IPS-15b (cell line): ENCODE results near the gene GKN2.

Experiments
- H3K27me3 ChIP-seq: one replicate; pipeline ENCODE4 v1.6.1; 2013; ENCODE audit warnings: low read length; ENCODE audit not compliant: control insufficient read depth, insufficient read depth
- H3K36me3 ChIP-seq: one replicate; pipeline ENCODE4 v1.6.1; 2013; ENCODE audit warnings: low read length; ENCODE audit not compliant: control insufficient read depth, insufficient read depth
- H3K4me1 ChIP-seq: one replicate; pipeline ENCODE4 v1.6.1; 2013; ENCODE audit warnings: mild to moderate bottlenecking, low read length; ENCODE audit not compliant: control insufficient read depth, insufficient read depth
- H3K4me3 ChIP-seq: one replicate; pipeline ENCODE4 v1.5.1; 2013; ENCODE audit warnings: low read depth, low read length
- H3K9ac ChIP-seq: one replicate; pipeline ENCODE4 v1.6.1; 2013; ENCODE audit warnings: low read depth, mild to moderate bottlenecking, low read length
- H3K9me3 ChIP-seq: one replicate; pipeline ENCODE4 v1.6.1; 2013; ENCODE audit warnings: mild to moderate bottlenecking, low read length; ENCODE audit not compliant: control insufficient read depth, insufficient read depth

The GKN2 gene

DNA sequence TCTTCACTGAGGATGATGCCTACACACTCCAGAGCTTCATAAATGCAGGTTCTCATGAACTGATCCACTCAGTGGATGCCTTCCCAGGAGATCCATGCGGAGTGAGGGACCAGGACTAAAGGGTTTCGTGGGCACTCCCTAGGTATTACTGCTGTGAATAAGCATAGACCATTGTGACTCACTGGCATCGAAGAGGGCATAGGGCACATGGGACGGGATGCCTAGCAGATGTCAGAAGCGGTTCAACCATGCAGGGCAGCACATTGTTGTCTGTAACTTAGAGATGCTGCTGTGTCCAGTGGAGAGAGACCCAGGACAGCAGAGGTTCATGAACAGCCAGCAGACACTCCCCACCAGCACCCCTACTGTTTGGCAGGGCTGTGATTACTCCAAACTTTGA is 17.2 kb downstream of the GKN2 start:
- Histone ChIP-seq H3K4me1 (no peaks in the 10 kb centered on the region), H3K27me3 (peaks cover 3% of the 10 kb centered on the region), H3K9ac (no peak overlapping the region), H3K4me3 (no peak overlapping the region), H3K36me3 (no peaks in the 10 kb centered on the region), H3K9me3 (no peaks in the 10 kb centered on the region)

DNA sequence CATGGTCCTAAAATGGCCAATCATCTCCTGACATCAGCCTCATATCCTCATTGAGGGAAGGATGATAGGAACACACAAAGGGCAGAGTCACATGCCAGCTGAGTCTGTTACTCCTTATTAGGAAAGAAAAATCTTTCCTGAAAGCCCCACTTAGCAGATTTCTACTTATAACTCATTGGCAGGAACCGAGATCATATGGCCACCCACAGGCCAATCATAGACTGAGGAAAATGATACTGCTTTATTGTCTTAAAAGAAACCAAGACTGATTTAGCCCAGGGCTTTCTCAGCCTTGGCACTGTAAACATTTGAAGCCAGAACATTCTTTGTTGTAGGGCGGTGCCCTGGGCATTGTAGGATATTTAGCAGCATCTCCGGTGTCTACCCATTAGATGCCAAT is 18.7 kb downstream of the GKN2 start:
- Histone ChIP-seq H3K9ac (no peak overlapping the region), H3K27me3 (peaks cover 3% of the 10 kb centered on the region), H3K4me1 (no peaks in the 10 kb centered on the region), H3K4me3 (no peak overlapping the region), H3K9me3 (no peaks in the 10 kb centered on the region), H3K36me3 (no peaks in the 10 kb centered on the region)

DNA sequence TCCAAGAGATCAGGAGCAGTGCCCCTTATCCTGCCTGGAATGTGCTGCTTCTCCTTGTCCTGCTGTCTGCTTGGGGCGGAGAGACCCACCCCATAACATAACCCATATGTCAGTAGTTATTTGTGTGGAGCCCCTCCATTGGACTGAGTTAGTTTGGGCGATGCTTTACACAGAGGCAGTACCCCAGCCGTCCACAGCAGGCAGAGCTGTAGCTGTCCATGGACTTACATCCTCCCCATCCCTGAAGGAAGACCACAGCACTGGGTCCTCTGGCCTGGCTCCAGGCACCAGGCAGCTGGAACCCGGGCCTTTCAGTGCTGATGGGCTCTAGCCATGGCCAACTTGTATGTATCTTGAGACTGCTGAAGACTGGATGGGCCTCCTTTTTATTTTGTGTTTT is 20.3 kb downstream of the GKN2 start:
- Histone ChIP-seq H3K36me3 (no peaks in the 10 kb centered on the region), H3K27me3 (peaks cover 3% of the 10 kb centered on the region), H3K9ac (no peak overlapping the region), H3K4me3 (no peak overlapping the region), H3K4me1 (no peaks in the 10 kb centered on the region), H3K9me3 (no peaks in the 10 kb centered on the region)

DNA sequence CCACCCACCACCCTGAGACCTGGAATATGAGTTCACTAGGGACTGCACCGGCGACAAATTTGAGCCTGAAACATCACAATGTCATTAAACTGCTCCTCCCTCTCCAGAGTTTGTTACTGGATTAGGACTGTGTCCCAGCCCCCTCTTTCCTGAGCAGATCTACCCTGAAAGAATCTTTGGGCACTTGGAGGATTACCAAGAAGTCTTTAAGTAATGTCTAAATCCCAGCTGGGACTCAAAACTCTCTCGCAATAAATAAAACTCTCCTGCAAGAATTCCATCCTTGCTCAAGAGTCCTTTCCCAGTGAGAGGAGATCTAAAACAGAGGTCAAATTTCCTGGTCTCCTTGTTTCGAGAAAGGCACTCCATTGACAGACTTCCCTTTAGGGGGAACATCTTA is 20.9 kb downstream of the GKN2 start:
- no peak overlapping the region for H3K9ac ChIP-seq

DNA sequence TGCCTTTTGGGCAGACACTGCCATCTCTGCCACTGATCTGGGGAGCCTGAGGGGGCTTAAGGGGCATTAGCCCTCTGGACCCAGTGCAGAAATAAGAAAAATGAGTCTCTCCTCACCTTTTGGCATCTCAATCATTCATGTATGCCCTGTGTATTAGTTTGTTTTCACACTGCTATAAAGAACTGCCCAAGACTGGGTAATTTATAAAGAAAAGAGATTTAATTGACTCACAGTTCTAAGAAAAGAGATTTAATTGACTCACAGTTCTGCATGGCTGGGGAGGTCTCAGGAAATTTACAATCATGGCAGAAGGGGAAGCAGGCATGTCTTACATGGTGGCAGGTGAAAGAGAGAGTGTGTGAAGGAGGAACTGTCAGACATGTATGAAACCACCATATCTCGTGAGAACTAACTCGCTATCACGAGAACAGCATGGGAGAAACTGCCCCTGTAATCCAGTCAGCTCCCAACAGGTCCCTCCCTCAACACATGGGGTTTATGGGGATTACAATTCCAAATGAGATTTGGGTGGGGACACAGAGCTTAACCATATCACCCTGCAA is 21.5 kb downstream of the GKN2 start:
- no peaks in the 10 kb centered on the region for H3K36me3 ChIP-seq
- no peak overlapping the region for H3K4me3 ChIP-seq
- peaks cover 3% of the 10 kb centered on the region for H3K27me3 ChIP-seq
- H3K4me1 ChIP-seq: no peaks in the 10 kb centered on the region
- no peaks in the 10 kb centered on the region for H3K9me3 ChIP-seq
- no peak overlapping the region for H3K9ac ChIP-seq

More for the DNA sequence above, 20.9 kb downstream of the GKN2 start:
- Histone ChIP-seq H3K27me3 (peaks cover 3% of the 10 kb centered on the region), H3K36me3 (no peaks in the 10 kb centered on the region), H3K4me1 (no peaks in the 10 kb centered on the region), H3K9me3 (no peaks in the 10 kb centered on the region), H3K4me3 (no peak overlapping the region)

DNA sequence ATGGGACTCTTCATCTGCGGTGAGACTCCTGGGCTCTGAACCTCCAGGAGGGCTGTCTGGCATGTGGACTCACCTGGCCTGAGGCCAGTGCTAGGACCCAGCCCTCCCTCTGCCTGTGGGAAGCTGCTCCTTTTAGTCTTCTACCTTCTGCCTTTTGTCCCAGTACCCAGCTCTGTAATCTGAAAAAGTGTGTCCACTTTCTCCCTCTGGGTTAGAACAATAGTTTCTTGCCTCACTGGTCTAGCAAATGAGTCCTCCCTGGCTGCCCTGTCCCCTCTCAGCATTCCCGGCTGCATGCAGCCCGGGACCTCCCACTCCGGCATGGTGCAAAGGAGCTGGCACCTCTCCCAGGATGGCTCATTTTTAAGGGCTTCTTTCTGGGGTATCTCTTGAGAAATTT is 25.9 kb downstream of the GKN2 start:
- Histone ChIP-seq H3K9me3 (no peaks in the 10 kb centered on the region), H3K4me1 (no peaks in the 10 kb centered on the region), H3K27me3 (no peaks in the 10 kb centered on the region), H3K36me3 (no peaks in the 10 kb centered on the region), H3K9ac (no peak overlapping the region), H3K4me3 (no peak overlapping the region)

DNA sequence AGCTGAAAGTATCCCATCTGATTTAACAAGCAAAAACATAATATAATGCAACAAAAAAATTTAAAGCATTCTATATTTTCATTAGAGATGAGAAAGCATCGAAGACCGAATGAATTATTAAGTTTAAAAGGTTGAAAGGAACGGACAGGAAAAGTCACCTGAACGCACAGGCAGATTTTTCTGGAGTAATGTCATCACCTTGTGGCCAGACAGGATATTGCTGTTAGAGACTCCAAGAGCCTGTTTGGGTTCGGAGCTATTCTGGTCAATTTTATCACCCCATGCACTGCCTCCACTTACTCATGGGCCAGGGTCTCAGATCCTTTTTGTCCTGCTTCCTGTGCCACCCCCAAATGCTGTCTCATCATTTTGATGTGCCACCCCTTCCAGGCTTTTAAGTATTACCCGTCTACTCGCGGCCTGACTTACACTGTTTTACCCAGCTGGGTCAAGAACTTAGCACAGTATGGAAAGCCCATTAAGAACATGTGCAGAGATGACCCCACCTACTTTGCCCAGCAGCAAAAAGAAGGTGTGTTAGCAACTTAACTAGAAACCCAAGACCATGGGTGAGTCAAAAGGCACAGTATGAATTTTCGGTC is 27.3 kb downstream of the GKN2 start:
- Histone ChIP-seq H3K27me3 (no peaks in the 10 kb centered on the region), H3K4me1 (no peaks in the 10 kb centered on the region), H3K4me3 (no peak overlapping the region), H3K9ac (no peak overlapping the region), H3K9me3 (no peaks in the 10 kb centered on the region), H3K36me3 (no peaks in the 10 kb centered on the region)

DNA sequence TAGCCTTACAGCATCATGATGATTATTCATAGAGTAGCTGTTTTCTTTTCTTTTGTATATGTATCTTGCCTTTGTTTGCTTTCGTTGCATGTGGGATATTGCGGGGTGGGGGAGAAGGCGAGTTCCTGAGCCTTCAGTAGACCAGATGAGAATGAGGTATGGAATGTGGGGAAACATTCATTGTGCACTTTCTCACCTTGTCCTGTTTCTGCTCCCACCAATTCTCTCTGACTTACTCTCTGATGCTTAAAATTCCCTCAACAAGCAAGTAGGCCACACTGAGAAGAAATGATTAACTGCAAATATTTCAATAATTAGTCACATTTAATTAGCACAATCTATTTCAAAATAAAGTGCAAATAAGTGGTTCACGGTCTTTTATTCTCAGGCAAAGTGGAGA is 31.0 kb downstream of the GKN2 start:
- H3K36me3 ChIP-seq: no peaks in the 10 kb centered on the region
- no peak overlapping the region for H3K9ac ChIP-seq
- no peaks in the 10 kb centered on the region for H3K27me3 ChIP-seq
- no peak overlapping the region for H3K4me3 ChIP-seq
- no peaks in the 10 kb centered on the region for H3K4me1 ChIP-seq
- H3K9me3 ChIP-seq: no peaks in the 10 kb centered on the region

DNA sequence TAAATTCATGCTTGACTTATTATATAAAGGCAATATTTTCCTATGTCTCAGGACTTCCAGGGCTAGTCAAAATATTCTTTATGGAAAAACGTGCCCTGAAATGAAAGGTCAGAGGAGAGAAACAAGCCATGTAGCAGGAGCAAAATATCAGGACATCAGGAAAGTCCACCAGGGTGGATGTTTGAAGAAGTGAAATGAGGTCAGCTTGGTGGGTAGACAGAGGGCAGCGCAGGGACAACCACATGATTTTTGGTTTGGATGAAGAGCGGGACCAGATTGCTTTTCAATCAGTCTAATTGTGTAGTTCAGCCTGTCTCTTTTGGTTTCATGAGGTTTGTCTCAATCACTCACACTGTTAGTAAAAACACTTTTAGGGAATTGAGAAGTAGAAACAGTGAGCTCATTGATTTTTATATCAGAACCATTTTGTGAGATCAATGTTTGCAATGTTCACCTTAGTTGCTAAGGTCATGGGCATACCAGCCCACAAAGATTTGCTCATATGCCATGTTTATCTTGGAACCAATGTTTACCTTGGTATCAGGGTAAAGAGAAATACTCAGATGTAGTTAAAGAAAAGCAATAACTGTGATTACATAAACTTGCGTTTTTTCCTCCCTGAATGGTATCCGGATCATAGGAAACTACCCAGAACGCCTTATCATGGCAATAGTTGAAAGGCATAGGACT is 32.1 kb downstream of the GKN2 start:
- Histone ChIP-seq H3K27me3 (no peaks in the 10 kb centered on the region), H3K4me3 (no peak overlapping the region), H3K9me3 (no peaks in the 10 kb centered on the region), H3K4me1 (no peaks in the 10 kb centered on the region), H3K9ac (no peak overlapping the region), H3K36me3 (no peaks in the 10 kb centered on the region)

DNA sequence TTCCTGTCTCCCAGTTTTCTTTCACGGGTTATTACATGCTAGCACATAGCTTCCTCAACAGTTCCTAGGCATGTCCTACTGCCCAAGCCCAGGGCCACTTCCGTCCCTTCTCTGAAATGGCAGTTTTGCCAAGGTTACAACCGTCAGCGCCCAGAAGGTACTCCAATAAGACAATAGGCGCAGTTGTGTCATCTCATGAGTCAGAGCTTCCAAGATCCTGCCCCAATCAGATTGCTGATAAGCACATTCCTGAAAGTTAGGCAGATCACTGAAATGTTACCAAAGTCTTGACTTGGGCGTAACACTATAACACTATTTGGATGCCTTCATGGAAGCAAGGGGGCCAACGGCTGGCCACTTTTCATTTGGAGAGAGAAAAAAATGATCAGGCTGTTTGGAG is 34.2 kb downstream of the GKN2 start:
- no peaks in the 10 kb centered on the region for H3K4me1 ChIP-seq
- no peaks in the 10 kb centered on the region for H3K36me3 ChIP-seq
- H3K4me3 ChIP-seq: no peak overlapping the region
- no peaks in the 10 kb centered on the region for H3K9me3 ChIP-seq
- H3K9ac ChIP-seq: no peak overlapping the region
- no peaks in the 10 kb centered on the region for H3K27me3 ChIP-seq

DNA sequence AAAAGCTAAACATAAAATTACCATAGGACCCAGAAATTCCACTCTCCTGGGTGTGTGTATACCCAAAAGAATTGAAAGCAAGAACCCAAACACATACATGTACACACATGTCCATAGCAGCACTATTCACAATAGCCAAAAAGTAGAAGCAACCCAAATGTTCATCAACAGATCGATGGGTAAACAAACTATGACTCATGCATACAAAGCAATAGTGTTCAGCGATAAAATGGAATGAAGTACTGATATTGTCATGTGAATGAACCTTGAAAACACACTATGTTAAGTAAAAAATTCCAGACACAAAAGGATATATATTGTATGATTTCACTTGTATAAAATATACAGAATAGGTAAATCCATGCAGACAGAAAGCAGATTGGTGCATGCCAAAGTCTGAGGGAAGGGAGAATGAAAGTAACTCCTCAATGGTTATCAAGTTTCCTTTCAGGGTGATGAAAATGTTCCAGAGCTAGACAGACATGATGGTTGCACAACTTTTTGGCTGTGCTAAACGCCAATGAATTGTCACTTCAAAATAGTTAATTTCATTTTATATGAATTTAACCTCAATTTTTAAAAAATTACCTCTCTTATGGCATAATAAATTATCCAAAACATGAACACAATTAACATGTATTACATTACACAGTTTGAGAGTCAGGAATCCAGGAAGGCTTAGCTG is 35.5 kb downstream of the GKN2 start:
- H3K4me1 ChIP-seq: no peaks in the 10 kb centered on the region

DNA sequence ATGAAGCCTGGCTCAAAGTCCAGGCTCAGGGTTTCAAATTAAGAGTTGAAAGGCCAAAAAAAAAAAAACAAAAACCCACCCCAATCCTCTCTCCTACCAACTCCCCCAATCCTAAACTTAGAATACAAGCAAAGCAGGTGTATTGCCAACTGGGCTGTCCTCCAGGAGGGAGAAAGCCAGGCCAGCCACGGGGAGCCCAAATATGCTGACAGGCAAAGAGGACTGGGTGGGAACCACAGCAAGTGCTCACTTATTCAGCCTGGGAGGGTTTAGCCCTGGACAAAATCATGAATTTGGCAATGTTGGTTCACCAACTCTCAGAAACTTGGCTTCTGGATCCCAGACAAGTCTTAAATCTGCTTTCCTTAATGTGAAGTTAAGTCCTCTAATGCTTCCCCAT is 36.5 kb downstream of the GKN2 start:
- H3K36me3 ChIP-seq: no peaks in the 10 kb centered on the region
- no peaks in the 10 kb centered on the region for H3K9me3 ChIP-seq
- H3K4me3 ChIP-seq: no peak overlapping the region
- no peak overlapping the region for H3K9ac ChIP-seq
- no peaks in the 10 kb centered on the region for H3K4me1 ChIP-seq
- H3K27me3 ChIP-seq: no peaks in the 10 kb centered on the region

More for the DNA sequence above, 35.5 kb downstream of the GKN2 start:
- Histone ChIP-seq H3K4me3 (no peak overlapping the region), H3K36me3 (no peaks in the 10 kb centered on the region), H3K27me3 (no peaks in the 10 kb centered on the region), H3K9ac (no peak overlapping the region), H3K9me3 (no peaks in the 10 kb centered on the region)
